H9 (cell line): ENCODE results near the gene RAD9B. TPM values are rescaled to one million over a fixed set of nuclear protein-coding genes. Genes with fewer than 3 reads are reported as not detected.
"Not testable (repeated sequence)": the region's sequence is repeated elsewhere in the genome, so short reads cannot be mapped to it uniquely, and the experiment has no call there.

Experiments used
- DNase-seq: peaks from one replicate; pipeline ENCODE4 v3.0.0-alpha.2; 2017
- H2AFZ ChIP-seq: one replicate; pipeline ENCODE4 v1.6.1; 2013; ENCODE audit warnings: mild to moderate bottlenecking, low read length, control low read depth, moderate library complexity
- H2AK5ac ChIP-seq: 2 replicates; pipeline ENCODE4 v1.6.1; 2013; ENCODE audit warnings: low read length, control low read depth, mixed read lengths; ENCODE audit not compliant: insufficient read length
- H2BK120ac ChIP-seq: one replicate; pipeline ENCODE4 v1.6.1; 2013; ENCODE audit warnings: low read depth, mild to moderate bottlenecking, low read length, control low read depth, inconsistent platforms; ENCODE audit not compliant: poor library complexity, severe bottlenecking
- H2BK12ac ChIP-seq: 2 replicates; pipeline ENCODE4 v1.6.1; 2013; ENCODE audit warnings: low read length, control low read depth, mixed read lengths, low read depth; ENCODE audit not compliant: insufficient read length
- H2BK15ac ChIP-seq: 2 replicates; pipeline ENCODE4 v1.6.1; 2013; ENCODE audit warnings: low read depth, low read length, control low read depth
- H2BK20ac ChIP-seq: one replicate; pipeline ENCODE4 v1.6.1; 2013; ENCODE audit warnings: low read depth, mild to moderate bottlenecking, low read length, control low read depth, inconsistent platforms; ENCODE audit not compliant: poor library complexity, severe bottlenecking
- H2BK5ac ChIP-seq: 2 replicates; pipeline ENCODE4 v1.6.1; 2013; ENCODE audit warnings: low read length, control low read depth, mixed read lengths; ENCODE audit not compliant: insufficient read length
- H3K14ac ChIP-seq: 2 replicates; pipeline ENCODE4 v1.6.1; 2013; ENCODE audit warnings: low read length, control low read depth; ENCODE audit not compliant: insufficient read depth
- H3K18ac ChIP-seq: 2 replicates; pipeline ENCODE4 v1.6.1; 2013; ENCODE audit warnings: low read depth, mild to moderate bottlenecking, mixed read lengths, low read length, control low read depth; ENCODE audit not compliant: insufficient read length
- H3K23ac ChIP-seq: 2 replicates; pipeline ENCODE4 v1.6.1; 2013; ENCODE audit warnings: low read length, control low read depth, mixed read lengths, low read depth; ENCODE audit not compliant: insufficient read length
- H3K23me2 ChIP-seq: 2 replicates; pipeline ENCODE4 v1.6.1; 2013; ENCODE audit warnings: low read depth, mild to moderate bottlenecking, mixed read lengths, low read length, control low read depth; ENCODE audit not compliant: insufficient read length, poor library complexity, severe bottlenecking
- H3K27ac ChIP-seq: 2 replicates; pipeline ENCODE4 v1.5.1; 2013; ENCODE audit warnings: low read length, control low read depth, mixed read lengths, low read depth; ENCODE audit not compliant: insufficient read length
- H3K27me3 ChIP-seq: 2 replicates; pipeline ENCODE4 v1.6.1; 2013; ENCODE audit warnings: low read length, control low read depth, inconsistent platforms; ENCODE audit not compliant: insufficient read depth
- H3K4ac ChIP-seq: 2 replicates; pipeline ENCODE4 v1.6.1; 2013; ENCODE audit warnings: low read depth, mild to moderate bottlenecking, control low read depth, inconsistent platforms, low read length, moderate library complexity
- H3K4me1 ChIP-seq: 2 replicates; pipeline ENCODE4 v1.6.1; 2013; ENCODE audit warnings: low read length, control low read depth, inconsistent platforms; ENCODE audit not compliant: insufficient read depth
- H3K4me2 ChIP-seq: 2 replicates; pipeline ENCODE4 v1.6.1; 2013; ENCODE audit warnings: low read length, control low read depth, mixed read lengths; ENCODE audit not compliant: insufficient read length, insufficient read depth
- H3K56ac ChIP-seq: 2 replicates; pipeline ENCODE4 v1.6.1; 2013; ENCODE audit warnings: low read depth, mild to moderate bottlenecking, mixed read lengths, low read length, control low read depth; ENCODE audit not compliant: insufficient read length
- H3K79me1 ChIP-seq: 2 replicates; pipeline ENCODE4 v1.6.1; 2013; ENCODE audit warnings: low read depth, mild to moderate bottlenecking, moderate library complexity, low read length, control low read depth, inconsistent platforms; ENCODE audit not compliant: insufficient read depth, poor library complexity, severe bottlenecking
- H3K79me2 ChIP-seq: 2 replicates; pipeline ENCODE4 v1.6.1; 2013; ENCODE audit warnings: low read length, control low read depth, inconsistent platforms; ENCODE audit not compliant: insufficient read depth
- H3K9ac ChIP-seq: 2 replicates; pipeline ENCODE4 v1.6.1; 2013; ENCODE audit warnings: low read length, control low read depth, mixed read lengths; ENCODE audit not compliant: insufficient read length; ENCODE audit errors: extremely low read depth
- H3K9me3 ChIP-seq: one replicate; pipeline ENCODE4 v1.6.1; 2013; ENCODE audit warnings: low read depth, low read length, inconsistent platforms; ENCODE audit not compliant: control insufficient read depth
- H3T11ph ChIP-seq: one replicate; pipeline ENCODE4 v1.6.1; 2013; ENCODE audit warnings: mild to moderate bottlenecking, low read length, control low read depth, inconsistent platforms
- H4K20me1 ChIP-seq: one replicate; pipeline ENCODE4 v1.6.1; 2013; ENCODE audit not compliant: control insufficient read depth, insufficient read length, insufficient read depth
- H4K5ac ChIP-seq: 2 replicates; pipeline ENCODE4 v1.6.1; 2013; ENCODE audit warnings: low read depth, mild to moderate bottlenecking, mixed read lengths, low read length, control low read depth; ENCODE audit not compliant: insufficient read length
- H4K8ac ChIP-seq: replicated peaks from 2 replicates; pipeline ENCODE4 v1.6.1; 2013; ENCODE audit warnings: low read length, control low read depth, mixed read lengths, low read depth; ENCODE audit not compliant: insufficient read length
- H4K91ac ChIP-seq: 2 replicates; pipeline ENCODE4 v1.6.1; 2013; ENCODE audit warnings: low read depth, mild to moderate bottlenecking, moderate library complexity, mixed read lengths, low read length, control low read depth; ENCODE audit not compliant: insufficient read length
- H3K27ac Mint-ChIP-seq, 3 experiments: 2 replicates in 2 of 3; 3 replicates in 1 of 3; pipeline ENCODE4 v1.8.0; 2020 to 2021; ENCODE audit warnings: mixed read lengths in 3 of 3, mild to moderate bottlenecking in 1 of 3, moderate library complexity in 1 of 3
- H3K27me3 Mint-ChIP-seq: 2 replicates; pipeline ENCODE4 v1.8.0; 2021; ENCODE audit warnings: low read depth, mild to moderate bottlenecking, moderate library complexity, mixed read lengths
- H3K36me3 Mint-ChIP-seq, 3 experiments: 2 replicates in 2 of 3; 3 replicates in 1 of 3; pipeline ENCODE4 v1.8.0; 2020 to 2021; ENCODE audit warnings: low read depth in 3 of 3, mixed read lengths in 3 of 3; ENCODE audit not compliant: insufficient read depth in 1 of 3
- H3K4me1 Mint-ChIP-seq, 2 experiments: 2 replicates each; pipeline ENCODE4 v1.8.0; 2020; ENCODE audit warnings: mixed read lengths in 2 of 2
- H3K4me3 Mint-ChIP-seq, 2 experiments: 2 replicates in 1 of 2; 3 replicates in 1 of 2; pipeline ENCODE4 v1.8.0; 2020 to 2021; ENCODE audit warnings: mild to moderate bottlenecking in 2 of 2, mixed read lengths in 2 of 2, moderate library complexity in 1 of 2
- H3K9me3 Mint-ChIP-seq, 2 experiments: 2 replicates in 1 of 2; 3 replicates in 1 of 2; pipeline ENCODE4 v1.8.0; 2020; ENCODE audit warnings: mild to moderate bottlenecking in 2 of 2, mixed read lengths in 2 of 2, moderate library complexity in 1 of 2
- CTCF ChIP-seq: fragments of 200-600 bp; sonication (generic); conservative IDR thresholded peaks from 3 replicates; pipeline ENCODE4 v1.8.0; 2021; ENCODE audit warnings: antibody characterized with exemption, mild to moderate bottlenecking
- WGBS: extraction: QIAGEN DNeasy Blood & Tissue Kit; methylation state at CpG from one replicate; pipeline ENCODE4 v1.1.7; 2013; ENCODE audit warnings: missing lambda C conversion rate, low lambda C conversion rate, mixed read lengths; ENCODE audit not compliant: insufficient read length; ENCODE audit errors: extremely low coverage; 5-methylcytosine and 5-hydroxymethylcytosine counted together
- total RNA-seq: library from RNA; stranded (reverse); gene quantifications from 2 replicates; pipeline ENCODE4 v1.2.1, GENCODE V29; 2021

Gene RAD9B
- total RNA-seq, 1 experiment from 2014 or later, result not detected

GRCh38 chr12:110516995-110517394, 14.9 kb downstream of the RAD9B start:
- H3K27ac Mint-ChIP-seq, result no peak overlapping the region
- Histone ChIP-seq H4K8ac (no peak overlapping the region), H3K79me2 (no peaks in the 10 kb centered on the region), H3K23me2 (no peaks in the 10 kb centered on the region), H2BK120ac (no peak overlapping the region), H3K27me3 (no peaks in the 10 kb centered on the region), H3K9me3 (no peaks in the 10 kb centered on the region), H3K56ac (no peak overlapping the region), H4K91ac (no peak overlapping the region), H3K14ac (no peak overlapping the region), H3K79me1 (no peaks in the 10 kb centered on the region), H4K20me1 (no peaks in the 10 kb centered on the region), H3K23ac (no peak overlapping the region), H3K18ac (no peak overlapping the region), H3K4me2 (no peak overlapping the region), H3K4me1 (no peaks in the 10 kb centered on the region), H2AK5ac (no peak overlapping the region), H2BK15ac (no peak overlapping the region), H2BK12ac (no peak overlapping the region), H3K27ac (no peak overlapping the region), H2BK5ac (no peak overlapping the region), H2AFZ (no peak overlapping the region), H4K5ac (no peak overlapping the region), H2BK20ac (no peak overlapping the region), H3T11ph (no peak overlapping the region), H3K9ac (no peak overlapping the region), H3K4ac (no peak overlapping the region)
- no peaks in the 10 kb centered on the region; the same call in 1 of the 2 replicates for H3K27me3 Mint-ChIP-seq
- TF ChIP-seq CTCF, result no peak
- no peaks in the 10 kb centered on the region for H3K36me3 Mint-ChIP-seq
- no peaks in the 10 kb centered on the region for H3K9me3 Mint-ChIP-seq
- DNase-seq, result no peak
- no CpG with 5 or more reads among the region's 3 CpGs for WGBS
- no peaks in the 10 kb centered on the region for H3K4me1 Mint-ChIP-seq
- no peak overlapping the region for H3K4me3 Mint-ChIP-seq

- H3K79me2 ChIP-seq, H3K14ac ChIP-seq, H3K18ac ChIP-seq, H4K8ac ChIP-seq, H3K23ac ChIP-seq, H2AFZ ChIP-seq, H3K4me3 Mint-ChIP-seq, DNase-seq, H2BK120ac ChIP-seq, H3K9me3 Mint-ChIP-seq, H3K4me1 ChIP-seq, H3K27me3 Mint-ChIP-seq, H3T11ph ChIP-seq, H3K23me2 ChIP-seq, H4K20me1 ChIP-seq, H3K4me1 Mint-ChIP-seq, H3K9ac ChIP-seq, H3K27me3 ChIP-seq, H2BK12ac ChIP-seq, H3K27ac ChIP-seq, H3K4ac ChIP-seq, H3K4me2 ChIP-seq, H3K36me3 Mint-ChIP-seq, H3K27ac Mint-ChIP-seq, H4K5ac ChIP-seq, H3K79me1 ChIP-seq, H2BK5ac ChIP-seq, H2BK15ac ChIP-seq, H4K91ac ChIP-seq, H2BK20ac ChIP-seq, H2AK5ac ChIP-seq, H3K56ac ChIP-seq, H3K9me3 ChIP-seq: not testable (repeated sequence)
- no CpG with 5 or more reads among the region's 8 CpGs for WGBS
These were observed 15.9 kb downstream of the RAD9B start for GRCh38 chr12:110518014-110518413.
